Liver (tissue), 3 donors: ENCODE measurements around the gene YBEY.

Experiments
- ATF3 ChIP-seq: IDR thresholded peaks from 2 replicates; pipeline ENCODE4 v1.6.1; 2016; ENCODE audit warnings: antibody characterized with exemption
- CTCF ChIP-seq: fragments of 150-350 bp; IDR thresholded peaks from 2 replicates; pipeline ENCODE4 v1.5.1; 2017; ENCODE audit warnings: improper control_type of control experiment, low read depth, low read length; ENCODE audit not compliant: missing input control
- GABPA ChIP-seq, 2 donors: IDR thresholded peaks in 1 of 2; conservative IDR thresholded peaks in 1 of 2; 2 replicates each; pipeline ENCODE4 v1.6.1; 2016; ENCODE audit warnings: antibody characterized with exemption in 2 of 2, mild to moderate bottlenecking in 1 of 2, moderate library complexity in 1 of 2
- HNF4A ChIP-seq, 2 donors: conservative IDR thresholded peaks; 2 replicates each; pipeline ENCODE4 v1.6.1; 2016; ENCODE audit warnings: antibody characterized with exemption in 2 of 2, mild to moderate bottlenecking in 2 of 2
- JUND ChIP-seq, 2 donors: IDR thresholded peaks; 2 replicates each; pipeline ENCODE4 v1.6.1; 2016; ENCODE audit warnings: antibody characterized with exemption in 2 of 2
- MAX ChIP-seq: IDR thresholded peaks from 2 replicates; pipeline ENCODE4 v1.6.1; 2016; ENCODE audit warnings: antibody characterized with exemption
- NR2F2 ChIP-seq: IDR thresholded peaks from 2 replicates; pipeline ENCODE4 v1.6.1; 2016; ENCODE audit warnings: antibody characterized with exemption
- RAD21 ChIP-seq, 2 donors: IDR thresholded peaks; 2 replicates each; pipeline ENCODE4 v1.6.1; 2016; ENCODE audit warnings: antibody characterized with exemption in 2 of 2, mild to moderate bottlenecking in 2 of 2
- REST ChIP-seq: IDR thresholded peaks from 2 replicates; pipeline ENCODE4 v1.6.1; 2016; ENCODE audit warnings: antibody characterized with exemption, mild to moderate bottlenecking
- YY1 ChIP-seq: IDR thresholded peaks from 2 replicates; pipeline ENCODE4 v1.6.1; 2016; ENCODE audit warnings: antibody characterized with exemption, mild to moderate bottlenecking
- donor health status: healthy.
- donor health status: healthy.

GRCh38 chr21:46340998-46341397 is 54.9 kb downstream of the YBEY start:
- TF ChIP-seq CTCF (no peak), ATF3 (no peak), RAD21 (IDR thresholded peaks at IDR 0.05) (no peak), HNF4A (conservative IDR thresholded peaks at IDR 0.05) (no peak), YY1 (no peak), JUND (IDR thresholded peaks at IDR 0.05) (no peak), GABPA (IDR thresholded peaks at IDR 0.05 in 1 of 2, conservative IDR thresholded peaks at IDR 0.05 in 1 of 2) (no peak), MAX (no peak), REST (no peak), NR2F2 (no peak)
